ENCODE results near the gene GAGE10.
A peak's percentile ranks its signal among the peaks of the same experiment; 100 is the strongest.

The GAGE10 gene

GRCh38 chrX:49303346-49303745, at the start of gene GAGE10:
TSS of gene GAGE10 (plus strand) at chrX:49303646. CDS start at chrX:49304860, 1,214 bp downstream.
- no peak within 1 kb of the TSS for H3K4me3 ChIP-seq (ENCODE audit: low read depth, low read length)
- no peak for DNase-seq (ENCODE audit: low read depth)

DNA sequence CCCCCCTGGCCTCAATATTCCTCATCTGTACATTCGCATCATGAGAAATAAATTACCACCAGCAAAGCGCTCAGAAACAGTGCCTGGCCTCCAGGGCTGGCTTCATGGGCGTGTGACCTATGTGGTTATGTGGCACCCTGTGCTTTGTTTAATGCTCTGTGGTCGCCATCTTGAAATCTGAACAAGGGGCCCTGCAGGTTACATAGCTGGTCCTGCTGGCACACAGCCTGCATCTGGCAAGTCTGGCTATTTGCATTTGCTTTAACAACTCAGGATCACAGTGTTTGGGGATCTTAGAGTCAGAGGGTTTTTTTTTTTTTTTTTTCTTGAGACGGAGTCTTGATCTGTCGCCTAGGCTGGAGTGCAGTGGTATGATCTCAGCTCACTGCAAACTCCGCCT, 48.8 kb upstream of the GAGE10 start:
- no peak overlapping the region for H3K4me3 ChIP-seq (ENCODE audit: low read depth, low read length)
- no peak for DNase-seq (ENCODE audit: low read depth)

DNA sequence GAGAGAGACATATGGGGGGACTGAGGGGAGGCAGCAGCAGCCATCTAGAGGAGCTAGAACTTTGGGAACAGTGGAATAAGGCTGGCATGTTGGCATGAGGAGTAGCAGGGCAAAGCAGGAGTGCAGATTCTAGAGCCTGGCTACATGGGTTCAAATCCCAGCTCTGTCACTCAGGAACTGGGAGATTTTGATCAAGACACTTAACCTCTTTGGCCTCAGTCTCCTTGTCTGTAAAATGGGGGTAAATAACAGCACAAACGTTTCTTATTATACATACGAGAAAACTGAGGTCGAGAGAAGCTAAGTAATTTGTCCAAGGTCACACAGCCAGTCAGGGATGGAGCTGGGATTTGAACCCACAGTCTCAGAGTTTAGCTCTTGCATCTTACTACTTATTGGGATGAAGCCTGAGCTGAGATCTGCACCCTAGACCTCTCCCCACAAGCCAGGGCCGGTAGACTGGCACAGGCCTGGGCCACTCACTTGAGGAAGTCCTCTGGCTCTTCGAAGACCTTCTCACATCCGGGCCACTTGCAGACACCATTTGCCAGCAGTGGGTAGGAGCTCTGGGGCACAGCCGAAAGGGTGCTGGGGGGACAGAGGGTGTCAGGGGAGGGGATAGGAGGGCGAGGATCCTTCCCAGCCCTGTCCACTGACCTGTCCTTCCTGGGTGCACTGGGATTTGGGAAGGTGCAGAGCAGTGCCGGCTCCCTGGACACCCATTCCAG, 47.0 kb upstream of the GAGE10 start:
- no peak overlapping the region for H3K4me3 ChIP-seq (ENCODE audit: low read depth, low read length)

DNA sequence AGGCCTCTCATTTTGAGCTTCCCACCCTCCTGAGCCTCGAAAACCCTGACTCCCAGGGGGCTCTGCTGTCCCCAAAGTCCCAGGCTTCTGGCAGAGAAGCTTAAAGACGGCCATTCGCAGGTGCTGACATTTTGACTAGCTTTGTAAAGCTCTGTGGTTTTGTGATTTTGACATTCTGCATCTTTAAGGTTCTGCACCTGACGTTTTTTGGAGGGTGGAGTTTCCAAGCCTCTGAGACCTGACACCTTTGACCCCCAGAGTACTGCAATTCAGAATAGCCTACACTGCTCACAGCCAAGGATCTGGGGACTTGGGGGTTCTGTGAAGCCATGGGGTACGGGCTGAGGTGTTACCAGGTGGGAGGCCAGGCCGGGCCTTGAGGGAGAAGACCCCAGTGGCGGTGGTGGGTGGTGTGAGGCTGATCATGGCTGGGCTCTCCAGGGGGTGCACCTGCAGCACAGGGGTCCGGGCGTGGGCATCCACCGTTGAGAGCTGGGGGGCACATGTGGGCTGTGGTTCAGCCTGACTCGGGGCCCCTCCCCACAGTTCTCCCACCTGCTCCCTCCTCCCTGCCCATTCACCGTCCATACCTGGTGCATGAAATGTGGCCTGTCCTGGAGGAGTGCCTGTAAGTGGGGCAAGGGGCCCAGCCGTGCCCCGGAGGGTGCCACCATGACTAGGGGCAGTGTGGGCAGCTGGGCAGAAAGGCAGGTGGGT, 46.2 kb upstream of the GAGE10 start:
- H3K4me3 ChIP-seq (ENCODE audit: low read depth, low read length) = no peak overlapping the region
- no peak for DNase-seq (ENCODE audit: low read depth)

More for the DNA sequence above, 47.0 kb upstream of the GAGE10 start:
- no peak for DNase-seq (ENCODE audit: low read depth)

DNA sequence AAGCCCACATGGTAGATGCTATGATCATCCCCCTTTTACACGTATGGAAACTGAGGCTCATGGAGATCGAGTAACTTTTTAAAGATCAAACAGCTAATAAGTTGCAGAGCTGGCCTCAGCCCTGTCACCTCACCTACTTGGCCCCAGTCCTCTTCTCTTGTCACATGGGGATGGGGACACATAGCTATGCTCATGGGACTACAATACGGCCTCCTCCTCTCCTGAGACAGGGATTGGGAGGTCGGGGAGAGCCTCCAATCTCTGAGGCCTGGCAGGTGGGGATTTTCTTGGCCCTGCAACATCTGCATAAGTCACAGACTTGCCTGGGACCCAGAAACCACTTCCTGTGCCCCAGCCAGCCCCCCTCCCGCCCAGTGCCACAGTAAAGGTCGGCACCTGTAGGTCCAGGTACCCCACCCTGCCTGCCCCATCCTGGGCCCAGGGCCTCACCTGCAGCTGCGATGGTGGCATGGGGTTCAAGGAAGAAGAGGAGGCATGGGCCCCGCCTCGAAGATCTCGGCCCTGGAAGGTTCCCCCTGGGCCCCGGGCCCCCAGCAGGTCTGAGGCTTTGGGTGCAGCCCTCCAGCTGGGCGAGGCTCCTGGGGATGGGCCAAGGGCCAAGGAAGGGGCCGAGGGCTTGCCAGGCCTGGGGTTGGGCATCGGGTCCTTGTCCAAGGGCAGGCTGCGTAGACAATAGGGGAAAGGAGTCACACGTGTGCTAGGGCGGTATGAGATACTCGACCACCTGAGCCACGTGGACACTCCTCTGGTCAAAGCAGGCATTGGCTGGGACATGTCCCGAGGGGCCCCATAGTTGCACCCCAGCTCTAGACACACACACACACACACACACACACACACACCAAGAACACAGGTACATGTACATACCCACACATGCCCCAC, 45.3 kb upstream of the GAGE10 start:
- DNase-seq (ENCODE audit: low read depth) = no peak

GRCh38 chrX:49258749-49259124, 44.7 kb upstream of the GAGE10 start:
- DNase-seq (ENCODE audit: low read depth) = no peak
- H3K4me3 ChIP-seq (ENCODE audit: low read depth, low read length) = no peak overlapping the region

More for the DNA sequence above, 45.3 kb upstream of the GAGE10 start:
- no peak overlapping the region for H3K4me3 ChIP-seq (ENCODE audit: low read depth, low read length)

- DNase-seq (ENCODE audit: low read depth) = no peak
- H3K4me3 ChIP-seq (ENCODE audit: low read depth, low read length) = no peak overlapping the region
These were observed 43.0 kb upstream of the GAGE10 start for GRCh38 chrX:49260221-49260985.

DNA sequence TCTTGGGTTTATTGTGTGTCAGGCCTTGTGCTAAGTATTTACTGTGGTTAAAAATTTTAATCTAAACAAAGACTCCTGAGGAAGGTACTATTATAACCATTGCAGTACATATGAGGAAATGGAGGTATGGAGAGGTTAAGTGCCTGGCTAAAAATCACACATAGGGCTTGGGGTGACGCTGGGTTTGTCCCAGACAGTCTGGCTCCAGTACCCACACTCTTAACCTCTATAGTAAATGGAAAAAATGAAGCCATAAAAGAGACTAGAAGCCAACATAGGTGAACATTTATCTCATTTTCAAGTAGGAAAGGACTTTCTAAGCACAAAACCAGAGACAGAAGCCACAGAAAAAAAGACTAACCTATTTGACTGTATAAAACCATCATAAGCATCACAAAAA, 40.8 kb upstream of the GAGE10 start:
- no peak overlapping the region for H3K4me3 ChIP-seq (ENCODE audit: low read depth, low read length)
- no peak for DNase-seq (ENCODE audit: low read depth)

- DNase-seq (ENCODE audit: low read depth) = no peak
- H3K4me3 ChIP-seq (ENCODE audit: low read depth, low read length) = no peak overlapping the region
These were observed 39.8 kb upstream of the GAGE10 start for GRCh38 chrX:49263631-49264030.

- no peak for DNase-seq (ENCODE audit: low read depth)
- H3K4me3 ChIP-seq (ENCODE audit: low read depth, low read length) = no peak within 1 kb of the TSS
These were observed 39.0 kb upstream of the GAGE10 start, which contains the start of gene FOXP3 for GRCh38 chrX:49264460-49264859. TSS of gene FOXP3 (minus strand) at chrX:49264710. CDS start at chrX:49258505, 6,205 bp downstream.

DNA sequence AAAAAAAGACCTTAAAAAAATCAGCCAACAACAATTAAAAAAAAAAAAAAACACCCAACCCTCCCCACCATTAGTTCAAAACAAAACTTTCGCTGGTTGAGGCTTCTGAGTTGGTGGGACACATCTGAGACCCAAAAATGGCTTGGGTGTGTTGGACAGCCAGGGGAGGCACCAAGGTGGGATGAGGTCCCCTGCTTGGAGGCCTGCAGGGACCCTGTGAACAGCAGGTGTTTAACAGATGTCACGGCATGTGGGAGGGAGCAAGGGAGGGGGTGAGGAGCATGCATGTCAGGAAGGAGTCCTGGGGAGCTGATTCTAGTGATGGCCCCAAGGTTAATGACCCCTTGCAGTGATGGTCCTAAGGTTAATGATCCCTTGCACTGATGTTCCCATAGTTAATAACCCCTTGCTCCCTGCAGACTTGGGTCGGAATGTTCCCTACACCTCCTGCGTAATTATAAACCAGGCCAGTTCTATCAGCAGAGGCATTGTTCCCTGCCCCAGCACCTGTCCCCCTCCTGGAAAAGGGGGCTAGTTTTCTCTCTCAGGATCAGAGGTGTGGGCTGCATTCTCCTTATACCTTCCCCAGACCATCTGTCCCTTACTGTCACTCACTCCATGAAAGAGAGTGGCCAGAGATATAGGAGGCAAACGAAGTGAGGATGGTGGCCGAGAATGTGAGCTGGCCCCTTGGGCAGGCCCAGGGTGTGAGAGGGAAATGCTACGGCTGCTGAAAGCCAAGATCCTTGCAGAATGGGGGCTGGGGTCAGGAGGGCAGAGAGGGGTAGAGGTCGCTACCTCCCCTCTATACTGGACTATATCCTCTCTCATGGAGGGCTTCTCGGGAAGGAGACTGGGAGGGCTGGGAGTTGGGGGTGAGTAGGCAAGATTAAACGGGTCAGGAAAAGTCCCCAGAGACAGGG, 36.7 kb upstream of the GAGE10 start:
- H3K4me3 ChIP-seq (ENCODE audit: low read depth, low read length) = no peak overlapping the region
- DNase-seq (ENCODE audit: low read depth) = no peak

- DNase-seq (ENCODE audit: low read depth) = no peak
- peak overlapping the region; percentile 53 for H3K4me3 ChIP-seq (ENCODE audit: low read depth, low read length)
These were observed 34.8 kb upstream of the GAGE10 start for GRCh38 chrX:49268702-49269009.

- DNase-seq (ENCODE audit: low read depth) = peak; percentile 95
- H3K4me3 ChIP-seq (ENCODE audit: low read depth, low read length) = peak overlapping the region; percentile 62
These were observed 34.3 kb upstream of the GAGE10 start for GRCh38 chrX:49269010-49269766.

DNA sequence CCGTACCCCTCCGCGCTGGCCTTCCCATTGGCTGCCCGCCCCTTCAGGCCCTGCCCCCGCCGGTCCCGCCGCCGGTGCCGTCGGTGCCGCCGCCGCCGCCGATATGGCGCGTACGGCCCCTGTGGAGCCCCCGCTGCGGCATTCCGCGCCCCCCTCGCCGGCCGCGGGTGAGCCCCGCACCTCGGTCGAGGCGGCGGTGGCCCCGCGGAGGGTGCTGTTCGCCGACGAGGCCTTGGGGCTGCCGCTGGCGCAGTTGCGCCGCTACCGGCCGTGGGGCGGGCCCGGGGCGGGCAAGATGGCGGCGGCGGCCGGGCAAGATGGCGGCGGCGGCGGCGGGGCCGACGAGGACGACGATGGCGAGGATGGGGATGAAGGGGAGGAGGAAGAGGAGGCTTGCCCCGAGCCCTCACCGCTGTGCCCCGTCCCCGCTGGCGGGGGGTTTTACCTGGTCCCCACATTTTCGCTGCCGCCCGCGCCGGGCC, 33.6 kb upstream of the GAGE10 start, which contains the start of gene PPP1R3F:
Gene PPP1R3F (plus strand): TSS at position 27 of the 482 bp plus-strand sequence. CDS start 77 bp downstream, at position 104.
- no peak for DNase-seq (ENCODE audit: low read depth)
- peak within 1 kb of the TSS; percentile 62 for H3K4me3 ChIP-seq (ENCODE audit: low read depth, low read length)

- no peak for DNase-seq (ENCODE audit: low read depth)
- peak overlapping the region; percentile 62 for H3K4me3 ChIP-seq (ENCODE audit: low read depth, low read length)
These were observed 33.1 kb upstream of the GAGE10 start for GRCh38 chrX:49270249-49270921.

- no peak for DNase-seq (ENCODE audit: low read depth)
These were observed 32.1 kb upstream of the GAGE10 start for GRCh38 chrX:49271341-49271740.

GRCh38 chrX:49272421-49272820, 31.0 kb upstream of the GAGE10 start:
- no peak for DNase-seq (ENCODE audit: low read depth)
- H3K4me3 ChIP-seq (ENCODE audit: low read depth, low read length) = no peak overlapping the region

More at GRCh38 chrX:49271341-49271740, 32.1 kb upstream of the GAGE10 start:
- H3K4me3 ChIP-seq (ENCODE audit: low read depth, low read length) = no peak overlapping the region

Data from skeletal muscle cell (primary cell).